CD4-positive, alpha-beta T cell treated with Interleukin-17A for 1 hour (primary cell): Measurements from ENCODE around the gene SEMA3A.

Source experiments
- DNase-seq: peaks from one replicate; pipeline ENCODE4 v3.0.0-alpha.2; 2020

Gene SEMA3A

DNA sequence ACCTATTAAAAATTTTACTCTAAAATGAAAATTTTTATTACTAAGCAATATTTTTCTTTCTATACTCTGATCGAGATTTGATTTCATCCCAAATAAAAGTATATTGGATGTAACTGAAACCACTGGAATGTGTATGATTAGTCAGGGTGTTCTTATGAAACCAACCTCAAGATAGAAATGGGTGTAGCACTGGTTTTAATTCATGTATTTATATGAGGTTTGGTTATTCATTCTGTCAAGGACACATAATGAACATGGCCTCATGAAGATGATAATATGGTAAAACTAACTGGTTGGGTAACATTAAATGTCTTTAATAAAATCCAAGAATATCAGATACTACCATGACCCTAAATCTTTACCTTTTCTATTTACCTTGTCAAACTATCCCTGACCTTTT is 197.7 kb downstream of the SEMA3A start:
- no peak for DNase-seq

DNA sequence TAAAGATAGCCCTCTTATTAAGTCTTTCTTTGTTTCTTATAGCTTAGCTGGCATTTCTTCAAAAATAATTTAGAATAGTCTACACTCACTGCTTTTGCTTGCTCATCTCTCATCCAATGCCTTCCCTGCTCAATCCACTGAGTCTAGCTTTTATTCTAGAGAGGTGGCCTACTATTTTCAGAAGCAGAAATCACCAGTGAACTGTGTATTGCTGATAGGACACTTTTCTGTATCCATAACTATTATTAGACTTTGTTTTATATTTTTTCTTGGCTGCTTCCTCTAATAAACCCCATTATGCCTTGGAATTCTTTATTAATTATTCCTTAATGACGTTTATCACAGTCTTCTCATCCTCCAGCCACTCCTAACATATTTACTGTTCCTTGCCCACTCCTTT is 206.8 kb downstream of the SEMA3A start:
- DNase-seq, result no peak

DNA sequence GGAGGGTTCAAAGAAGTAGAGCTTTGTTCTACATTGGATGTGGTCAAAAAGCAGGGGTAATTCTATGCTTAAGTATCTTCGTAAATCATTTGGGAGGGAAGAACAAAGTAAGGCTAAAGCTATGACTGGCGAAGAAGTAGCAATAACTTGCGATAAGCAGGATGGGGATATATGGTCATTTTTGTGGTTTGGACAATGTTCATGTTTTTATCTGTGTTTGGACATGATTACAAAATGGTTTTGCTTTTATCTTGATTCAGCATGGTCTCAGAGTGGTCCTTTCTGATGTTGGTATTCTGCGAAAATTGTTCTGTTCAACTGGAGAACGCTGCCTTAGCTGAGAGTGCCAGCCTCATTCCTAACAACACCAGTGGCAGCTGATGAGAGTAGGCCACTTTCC is 208.8 kb downstream of the SEMA3A start:
- DNase-seq, result no peak

DNA sequence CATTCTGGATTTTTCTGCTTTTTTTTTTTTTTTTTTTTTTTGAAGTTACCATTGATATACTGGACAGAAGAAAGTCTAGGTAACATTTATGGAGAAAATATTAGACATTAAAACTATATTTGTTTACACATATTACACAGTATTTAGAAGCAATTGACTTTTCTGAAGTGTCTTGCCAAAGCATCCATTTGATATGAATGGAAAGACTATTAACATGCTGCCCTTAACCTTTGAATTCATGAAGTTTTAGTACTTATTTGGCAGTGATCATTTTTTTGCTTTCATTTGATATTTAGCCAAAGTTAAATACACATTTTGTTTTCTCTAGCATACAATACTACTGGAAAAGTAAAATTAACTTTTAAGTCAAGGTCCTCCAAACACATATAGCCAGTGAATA is 210.0 kb downstream of the SEMA3A start:
- DNase-seq, result no peak

DNA sequence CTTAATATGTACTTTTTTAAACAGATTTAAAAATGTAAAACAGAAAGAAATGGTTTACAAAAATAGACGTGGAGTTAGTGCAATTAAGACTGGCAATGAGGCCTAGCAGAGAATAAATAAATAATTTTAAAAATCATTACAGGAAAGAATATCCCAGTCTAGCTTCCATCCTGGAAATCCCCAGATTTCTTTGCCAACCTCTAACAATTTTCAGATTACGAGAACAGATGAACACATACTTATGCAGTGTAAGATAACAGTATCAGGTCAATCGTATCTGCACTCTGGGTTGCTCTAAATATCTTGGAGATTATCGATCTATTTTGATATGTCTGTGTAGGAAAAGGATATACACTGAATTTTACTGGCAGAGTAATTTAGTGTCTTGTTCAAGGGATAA is 210.5 kb downstream of the SEMA3A start:
- no peak for DNase-seq

DNA sequence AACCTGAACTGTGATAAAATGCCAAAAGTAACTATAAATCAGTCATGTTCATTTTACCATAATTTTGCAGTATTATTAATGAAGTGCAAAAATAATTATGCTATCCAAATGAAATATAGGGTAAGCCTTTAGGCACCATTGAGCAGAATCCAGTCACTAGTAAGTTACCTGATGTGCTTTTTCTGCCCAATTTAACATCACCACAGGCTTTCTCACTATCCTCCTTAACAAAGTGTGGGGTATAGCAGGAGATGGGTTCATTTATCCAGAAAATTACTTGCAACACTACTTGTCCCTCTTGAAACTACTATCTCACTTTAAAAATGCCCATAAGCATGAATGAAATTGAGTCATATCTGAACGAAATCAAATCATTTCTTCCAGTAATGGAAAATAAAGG is 211.0 kb downstream of the SEMA3A start:
- no peak for DNase-seq

DNA sequence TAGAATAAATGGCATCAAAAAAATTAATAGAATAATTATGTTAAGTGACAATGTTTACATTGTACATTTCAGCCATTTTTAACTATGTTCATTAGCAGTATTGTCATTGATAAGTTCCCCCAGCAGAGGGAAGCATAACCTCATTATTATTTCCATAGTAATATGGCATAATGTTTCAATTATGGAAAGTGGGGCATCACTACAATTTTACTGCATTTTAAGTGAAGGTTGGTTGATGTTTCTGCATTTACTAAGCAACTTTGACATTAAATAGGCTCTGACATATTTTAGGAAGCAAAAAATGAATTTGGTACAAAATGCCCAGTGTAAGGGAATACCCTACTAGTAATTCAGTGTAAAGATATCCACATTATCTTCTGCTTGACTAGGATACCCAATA is 218.3 kb downstream of the SEMA3A start:
- peak; percentile 43 for DNase-seq

DNA sequence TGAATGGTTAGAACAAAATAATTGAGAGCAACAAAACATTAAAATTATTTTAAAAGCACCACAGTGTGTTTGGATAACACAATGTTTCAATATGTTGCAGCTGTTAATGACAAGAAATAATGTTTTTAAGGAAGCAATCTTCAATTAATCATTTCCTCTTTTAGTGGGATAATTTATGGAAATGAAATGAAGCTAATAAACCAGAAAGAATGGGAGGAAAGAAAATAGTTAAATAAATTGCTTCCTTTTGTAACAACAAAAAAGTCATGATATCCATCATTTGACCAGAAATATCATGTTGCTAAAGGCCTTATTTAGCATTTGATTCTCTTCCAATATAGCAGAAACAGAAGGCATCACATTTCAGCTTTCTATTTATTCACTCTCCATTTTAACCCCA is 224.5 kb downstream of the SEMA3A start:
- DNase-seq, result no peak

DNA sequence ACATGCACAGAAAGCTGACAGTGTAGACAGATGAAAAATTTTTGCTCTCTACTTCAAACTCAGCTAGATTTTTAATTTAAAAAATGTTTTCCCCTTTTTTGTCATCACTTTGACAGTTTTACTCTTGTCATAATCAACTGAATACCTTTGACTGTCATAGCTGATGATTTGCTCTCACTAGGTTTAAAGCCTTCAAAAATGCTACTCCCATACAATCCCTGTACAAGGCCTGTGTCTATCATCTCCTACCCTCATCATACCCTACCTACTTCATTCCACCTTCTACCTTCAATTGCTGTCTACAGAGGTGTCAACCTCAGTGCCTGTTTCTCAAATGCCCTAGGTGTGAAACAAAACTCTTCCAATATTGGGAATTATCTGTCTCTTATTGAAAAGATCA is 230.3 kb downstream of the SEMA3A start:
- no peak for DNase-seq

DNA sequence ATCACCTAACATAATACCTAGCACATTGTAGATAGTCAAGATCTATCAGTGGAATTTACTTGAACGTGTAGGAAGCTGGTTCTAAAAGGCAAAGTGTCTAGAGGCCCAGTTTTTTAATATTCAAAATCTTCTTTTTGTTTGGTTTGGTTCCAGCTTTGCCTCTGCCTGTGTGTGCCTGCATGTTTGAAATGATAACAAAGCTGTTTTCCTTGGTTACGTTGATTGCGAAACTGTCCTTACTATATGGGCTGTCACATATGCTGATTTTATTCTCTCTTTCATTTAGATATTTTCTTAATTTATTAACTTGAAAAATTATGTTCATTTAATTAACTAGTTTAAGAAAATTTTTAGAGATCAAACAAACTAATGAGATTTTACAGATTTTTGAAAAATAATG is 237.3 kb downstream of the SEMA3A start:
- DNase-seq, result no peak

DNA sequence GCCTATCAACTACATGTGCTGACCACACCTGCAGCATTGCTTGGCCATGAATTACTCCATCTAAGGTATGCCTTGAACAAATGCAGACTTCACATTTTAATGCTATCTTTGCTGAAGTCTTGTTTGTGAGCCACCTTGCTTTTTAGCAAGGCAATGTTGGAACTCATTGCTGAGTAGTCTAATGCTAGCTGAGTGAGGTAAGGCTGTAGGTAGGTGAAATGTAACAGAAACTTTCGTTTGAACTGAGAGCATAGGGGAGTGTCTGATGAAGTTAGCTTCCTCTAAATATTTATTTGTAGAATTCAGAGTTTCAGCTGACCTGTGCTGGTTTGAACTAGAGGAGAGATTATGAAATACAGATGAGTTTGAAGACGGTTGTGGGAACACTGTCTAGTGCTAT is 238.5 kb downstream of the SEMA3A start:
- no peak for DNase-seq

DNA sequence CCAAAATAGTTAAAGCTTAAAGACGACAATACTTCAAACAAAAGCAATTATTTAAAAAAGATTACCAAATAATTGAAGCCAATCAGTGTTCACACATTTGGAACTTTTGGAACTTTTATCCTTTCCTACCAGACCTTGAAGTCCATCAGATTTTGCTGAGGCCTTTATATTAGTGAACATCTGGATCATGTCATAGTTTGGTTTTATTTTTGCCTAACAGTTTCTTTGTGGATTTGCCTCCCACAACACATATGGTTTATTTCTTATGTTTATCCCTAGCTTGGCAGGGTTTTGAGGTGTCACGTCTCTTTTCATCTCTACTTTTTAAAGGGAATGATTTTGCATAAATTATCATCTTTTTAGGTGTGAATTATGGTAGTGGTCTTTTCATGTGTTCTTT is 242.4 kb downstream of the SEMA3A start:
- DNase-seq, result no peak

DNA sequence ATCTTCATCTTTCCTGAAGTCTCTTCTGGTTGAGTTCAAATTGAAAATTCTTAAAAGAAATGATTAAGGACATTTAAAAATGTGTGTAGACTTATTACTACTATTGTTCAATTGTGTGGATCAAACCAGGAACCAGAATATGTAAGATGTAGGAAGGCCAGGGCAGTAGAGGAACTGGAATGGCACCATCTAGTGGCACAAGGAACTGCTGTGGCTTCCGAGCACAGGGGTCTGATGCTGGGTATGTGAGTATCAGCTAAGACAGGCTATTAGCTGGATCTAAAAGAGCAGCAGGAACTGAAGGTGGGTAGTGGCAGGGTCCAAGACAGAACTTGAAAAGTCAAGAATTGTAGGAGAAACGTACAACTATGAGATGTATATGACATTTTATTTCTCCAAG is 247.3 kb downstream of the SEMA3A start:
- DNase-seq, result no peak

DNA sequence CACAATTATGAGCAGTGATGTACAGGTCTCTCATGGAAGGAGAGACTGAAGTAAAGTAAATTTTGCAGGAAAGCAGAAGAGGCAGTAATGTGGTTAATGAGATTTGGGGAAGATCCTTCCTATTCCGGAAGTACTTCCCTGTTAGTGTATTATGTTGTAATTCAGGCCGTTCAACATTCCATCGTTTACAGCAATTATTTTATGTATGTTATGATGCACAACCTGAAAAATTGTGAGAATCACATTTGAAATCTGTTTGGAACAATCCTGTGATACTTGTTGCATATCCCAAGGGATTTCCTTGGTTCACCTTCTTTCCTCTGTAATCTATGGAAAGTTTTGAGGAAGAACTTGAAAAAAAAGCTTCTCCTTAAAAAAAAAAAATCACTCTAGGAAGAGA is 247.8 kb downstream of the SEMA3A start:
- no peak for DNase-seq

DNA sequence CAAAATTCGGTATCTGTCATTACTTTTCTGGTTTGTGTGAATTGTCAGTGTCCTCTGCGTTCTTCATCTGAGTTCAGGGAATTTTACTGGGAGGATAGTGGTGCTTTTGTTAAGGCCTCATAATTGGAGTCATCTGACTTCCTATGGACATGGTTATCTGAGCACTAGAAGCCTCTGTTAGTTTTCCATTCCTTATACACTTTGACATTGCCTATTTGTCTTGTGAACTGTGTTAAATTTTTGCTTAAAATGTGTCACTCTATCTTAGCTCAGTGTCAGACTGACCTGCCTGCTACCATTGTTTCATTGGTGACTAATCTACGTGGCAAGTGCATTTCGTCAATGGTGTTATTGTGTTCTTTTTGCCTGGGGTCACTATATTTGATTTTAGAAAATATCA is 253.3 kb downstream of the SEMA3A start:
- no peak for DNase-seq

DNA sequence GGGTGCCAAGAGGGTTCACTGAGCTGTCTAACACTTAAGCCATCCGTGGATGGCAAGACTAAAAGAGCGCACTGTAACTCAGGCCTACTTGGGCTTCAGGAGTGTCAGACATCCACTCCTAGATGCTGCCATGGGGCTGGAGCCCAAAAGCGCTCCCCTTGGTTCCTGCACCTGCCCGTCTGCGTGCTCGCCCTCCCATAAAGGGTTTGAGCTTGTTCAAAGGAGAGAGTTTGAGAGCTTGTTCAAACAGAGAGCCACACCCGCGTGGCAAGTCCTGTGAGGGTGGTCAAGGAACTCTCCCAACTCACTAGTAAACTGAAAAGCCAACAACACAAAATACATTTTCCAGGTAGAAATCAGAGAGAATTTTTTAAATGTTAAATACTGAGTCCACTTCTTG is 256.7 kb downstream of the SEMA3A start:
- no peak for DNase-seq

DNA sequence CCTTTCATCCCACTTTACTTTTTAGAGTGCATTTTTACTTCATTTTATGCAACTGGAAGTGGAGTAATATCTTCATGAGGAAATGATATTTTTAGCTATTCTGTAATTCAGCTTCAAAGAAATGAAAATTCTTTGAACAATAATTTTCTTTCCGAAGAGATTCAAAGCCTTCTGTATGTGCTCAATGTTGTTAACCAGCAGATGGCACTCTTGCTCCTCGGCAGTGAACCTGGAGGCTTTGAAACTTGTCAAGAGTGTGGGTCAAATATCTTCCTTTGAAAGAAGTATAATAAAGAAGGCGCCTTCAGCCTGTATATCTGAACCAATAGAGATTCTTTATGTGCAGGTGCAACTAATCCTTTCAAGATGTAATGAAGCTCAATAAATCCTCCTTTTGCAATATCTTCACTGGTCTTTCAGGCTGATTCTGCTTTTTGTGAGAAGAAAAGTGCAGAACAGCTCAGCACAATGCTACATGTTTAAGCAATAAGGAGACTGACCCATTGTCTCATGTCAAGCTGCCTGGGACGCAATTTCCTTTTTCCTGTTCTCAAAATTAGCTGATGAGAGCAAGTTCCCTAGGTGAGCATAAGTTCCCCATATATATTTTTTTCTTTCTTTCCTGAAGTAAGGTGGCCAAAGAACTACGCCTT is 258.4 kb downstream of the SEMA3A start:
- DNase-seq, result peak; percentile 46

DNA sequence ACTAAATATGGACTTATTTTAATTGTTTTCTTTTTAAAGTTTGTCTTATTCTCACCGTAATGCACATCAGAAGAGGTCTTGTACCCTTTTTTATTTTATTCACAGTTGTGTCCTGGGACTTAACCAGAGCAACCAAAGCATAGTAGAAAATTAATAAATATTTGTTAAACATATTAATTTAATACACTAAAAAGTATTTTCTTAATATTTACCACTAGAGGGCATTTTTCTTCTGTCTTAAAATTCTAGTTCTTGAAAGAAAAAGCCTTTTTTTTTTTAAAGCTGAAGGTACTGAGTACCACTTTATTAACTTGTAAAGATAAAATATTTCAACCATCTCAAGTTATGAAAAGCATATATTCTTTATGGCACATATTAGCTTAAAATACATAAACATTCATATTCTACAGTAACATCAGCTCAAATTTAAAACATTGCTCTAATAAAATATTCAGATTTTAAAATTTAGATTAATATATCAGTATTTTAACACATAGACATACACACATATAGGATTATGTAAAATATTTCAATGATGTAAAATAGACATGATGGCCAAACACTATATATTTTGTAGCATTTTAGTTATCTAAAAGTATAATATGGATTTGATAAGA is 260.4 kb downstream of the SEMA3A start:
- DNase-seq, result no peak

DNA sequence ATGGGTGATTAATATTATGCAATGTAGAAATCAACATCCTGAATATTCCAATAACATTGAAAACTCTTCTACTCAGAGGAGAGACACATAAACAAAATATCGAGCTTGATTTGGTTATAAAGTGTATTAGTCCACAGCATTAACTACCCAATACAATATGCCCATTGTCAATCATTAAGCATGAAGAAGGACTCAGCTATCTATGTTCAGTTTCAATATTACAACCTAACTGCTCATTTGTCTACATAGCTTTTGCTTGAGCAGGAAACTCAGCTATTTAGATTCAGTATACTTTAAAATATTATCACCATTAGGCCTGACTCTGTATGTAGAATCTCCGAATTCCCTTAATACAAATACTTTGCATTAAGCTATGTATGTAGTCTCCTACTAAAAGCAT is 262.6 kb downstream of the SEMA3A start:
- no peak for DNase-seq

DNA sequence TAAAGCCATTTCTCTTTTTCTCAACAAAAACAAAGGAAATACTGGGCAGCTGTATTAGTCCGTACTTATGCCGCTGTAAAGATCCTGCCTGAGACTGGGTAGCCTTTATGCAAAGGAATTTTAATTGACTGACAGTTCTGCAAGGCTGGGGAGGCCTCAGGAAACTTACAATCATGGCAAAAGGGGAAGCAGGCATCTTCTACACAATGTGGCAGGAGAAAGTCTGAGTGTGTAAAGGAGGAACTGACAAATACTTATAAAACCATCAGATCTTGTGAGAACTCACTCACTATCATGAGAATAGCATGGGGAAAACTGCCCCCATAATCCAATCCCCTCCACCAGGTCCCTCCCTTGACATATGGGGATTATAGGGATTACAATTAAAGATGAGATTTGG is 264.3 kb downstream of the SEMA3A start:
- DNase-seq, result no peak

DNA sequence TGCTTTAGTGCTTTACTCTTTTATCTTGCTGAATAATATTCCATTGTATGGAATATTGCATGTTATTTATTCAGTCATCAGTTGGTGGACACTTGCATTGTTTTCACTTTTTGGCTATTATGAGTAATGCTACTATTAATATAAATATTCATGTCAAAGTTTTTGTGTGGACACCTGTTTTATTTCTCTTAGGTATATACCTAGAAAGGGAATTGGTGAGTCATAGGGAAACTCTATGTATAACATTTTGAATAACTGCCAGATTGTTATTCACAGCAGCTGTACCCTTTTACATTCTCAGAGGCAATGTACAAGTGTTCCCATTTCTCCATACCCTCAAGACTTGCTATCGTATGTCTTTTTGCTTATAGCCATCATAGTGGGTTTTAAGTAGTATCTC is 268.7 kb downstream of the SEMA3A start:
- DNase-seq, result no peak

DNA sequence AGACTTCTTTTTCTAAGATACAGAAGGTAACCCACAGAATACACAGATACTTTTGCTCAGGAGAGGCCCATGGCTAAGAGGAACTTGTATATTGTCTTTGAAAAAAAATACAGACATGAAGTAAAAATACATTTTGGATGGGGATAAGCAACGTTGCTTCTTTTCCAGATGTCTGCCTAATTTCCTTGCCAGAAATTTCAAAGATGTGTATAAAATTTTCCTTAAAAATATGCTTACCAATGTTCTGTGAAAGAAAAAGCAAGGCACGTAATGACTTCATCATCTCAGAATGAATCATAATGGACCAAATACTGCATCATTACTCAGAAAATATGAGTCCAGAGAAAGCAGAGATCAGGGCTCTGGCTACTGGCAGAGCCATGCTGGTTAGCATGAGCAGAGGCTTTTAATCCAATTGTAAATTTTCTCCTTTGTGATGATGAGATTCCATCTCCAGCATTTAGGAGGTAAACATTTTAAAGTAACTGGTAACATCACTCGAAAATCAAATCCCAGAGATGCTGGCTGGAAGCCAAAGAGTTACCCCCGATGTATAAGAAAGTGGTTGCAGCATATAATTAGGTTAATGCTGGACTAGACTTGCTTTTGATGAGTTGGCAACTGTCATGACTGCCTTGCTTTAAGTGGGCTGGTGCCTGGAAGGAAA is 272.5 kb downstream of the SEMA3A start:
- no peak for DNase-seq

DNA sequence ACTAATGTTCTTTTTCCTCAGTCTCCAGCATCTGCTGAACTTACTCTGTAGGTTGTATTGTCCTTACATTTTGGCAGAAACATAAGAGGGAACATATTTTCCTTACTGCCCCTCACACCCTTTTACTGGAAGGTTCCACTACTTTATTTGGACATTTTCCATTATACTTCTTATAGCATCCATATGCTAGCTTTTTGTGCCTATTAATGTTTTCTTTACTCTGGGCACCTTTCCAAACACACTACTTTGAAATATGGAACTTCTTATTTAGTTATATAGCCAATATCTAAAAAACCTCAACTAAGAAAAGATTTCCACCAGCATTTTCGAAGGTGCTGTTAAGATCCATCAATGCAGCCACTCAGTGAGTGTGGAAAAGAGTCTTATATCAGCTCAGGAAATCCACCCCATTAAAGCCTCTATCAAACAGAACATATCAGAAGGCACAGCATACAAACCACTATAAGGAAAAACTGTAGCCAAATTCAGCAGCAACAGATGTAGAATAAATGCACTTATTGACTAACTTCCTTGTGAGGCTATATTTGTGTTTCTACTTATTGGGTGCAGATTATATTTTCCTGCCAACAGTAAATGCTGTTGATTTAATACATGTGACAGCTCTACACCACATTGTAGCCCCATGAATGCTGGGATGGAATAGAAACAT is 273.2 kb downstream of the SEMA3A start:
- DNase-seq, result no peak

DNA sequence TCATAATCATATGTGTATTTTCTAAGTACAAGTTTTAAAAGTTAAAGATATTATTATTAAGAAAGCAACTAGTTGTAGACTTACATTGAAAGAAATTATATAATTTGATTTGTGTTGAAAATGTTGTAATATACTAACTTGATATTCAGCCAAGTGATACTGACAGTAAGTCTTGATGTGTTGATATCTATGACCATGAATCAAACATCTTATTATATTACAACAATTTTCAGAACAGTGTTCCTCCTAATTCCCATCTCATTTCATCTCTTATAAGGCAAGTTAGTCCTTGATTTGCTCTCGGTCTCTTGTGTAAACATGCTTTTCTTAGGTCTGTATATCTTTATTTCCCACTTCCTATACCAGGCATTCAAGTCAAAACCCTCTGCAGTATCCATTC is 276.4 kb downstream of the SEMA3A start:
- DNase-seq, result no peak
